Cerebellar nuclear complex (tissue), 1 donor: Measurements from ENCODE around the gene DNAH10.

Experiments
- DNase-seq, 2 experiments: peaks; one replicate each; lab custom pipeline; 2025; lab: John Stamatoyannopoulos, UW

The DNAH10 gene

GRCh38 chr12:123761841-123762714, at the start of gene DNAH10:
Gene DNAH10 (plus strand): TSS chr12:123762301. CDS start chr12:123762337, 36 bp downstream.
- DNase-seq = no peak

GRCh38 chr12:123712780-123713319, 49.3 kb upstream of the DNAH10 start:
- no peak for DNase-seq

GRCh38 chr12:123713398-123713797, 48.7 kb upstream of the DNAH10 start:
- no peak for DNase-seq

GRCh38 chr12:123713823-123714585, 48.1 kb upstream of the DNAH10 start:
- DNase-seq = no peak

- DNase-seq = no peak
Measured at GRCh38 chr12:123715195-123715594, 46.9 kb upstream of the DNAH10 start.

GRCh38 chr12:123717350-123717749, 44.8 kb upstream of the DNAH10 start:
- no peak for DNase-seq

GRCh38 chr12:123720141-123720814, 41.8 kb upstream of the DNAH10 start:
- DNase-seq = no peak

- no peak for DNase-seq
Measured at GRCh38 chr12:123721245-123721644, 40.9 kb upstream of the DNAH10 start.

- no peak for DNase-seq
Measured at GRCh38 chr12:123723011-123723410, 39.1 kb upstream of the DNAH10 start.

- DNase-seq = no peak
Measured at GRCh38 chr12:123723765-123724164, 38.3 kb upstream of the DNAH10 start.

- no peak for DNase-seq
Measured at GRCh38 chr12:123726244-123726643, 35.9 kb upstream of the DNAH10 start.

GRCh38 chr12:123726962-123727361, 35.1 kb upstream of the DNAH10 start:
- no peak for DNase-seq

GRCh38 chr12:123727878-123728277, 34.2 kb upstream of the DNAH10 start:
- DNase-seq = no peak

- no peak for DNase-seq
Measured at GRCh38 chr12:123731596-123731995, 30.5 kb upstream of the DNAH10 start.

GRCh38 chr12:123732251-123732650, 29.9 kb upstream of the DNAH10 start:
- DNase-seq = no peak

GRCh38 chr12:123733229-123733628, 28.9 kb upstream of the DNAH10 start:
- no peak for DNase-seq

GRCh38 chr12:123734268-123734667, 27.8 kb upstream of the DNAH10 start:
- DNase-seq = no peak

- no peak for DNase-seq
Measured at GRCh38 chr12:123741937-123742572, 20.0 kb upstream of the DNAH10 start.

GRCh38 chr12:123743002-123743401, 19.1 kb upstream of the DNAH10 start:
- no peak for DNase-seq

- DNase-seq = no peak
Measured at GRCh38 chr12:123744836-123745235, 17.3 kb upstream of the DNAH10 start.

GRCh38 chr12:123747309-123747708, 14.8 kb upstream of the DNAH10 start:
- DNase-seq = no peak

GRCh38 chr12:123748161-123748560, 13.9 kb upstream of the DNAH10 start:
- DNase-seq = no peak
